ENCODE measurements around the gene CPEB4.

DNA sequence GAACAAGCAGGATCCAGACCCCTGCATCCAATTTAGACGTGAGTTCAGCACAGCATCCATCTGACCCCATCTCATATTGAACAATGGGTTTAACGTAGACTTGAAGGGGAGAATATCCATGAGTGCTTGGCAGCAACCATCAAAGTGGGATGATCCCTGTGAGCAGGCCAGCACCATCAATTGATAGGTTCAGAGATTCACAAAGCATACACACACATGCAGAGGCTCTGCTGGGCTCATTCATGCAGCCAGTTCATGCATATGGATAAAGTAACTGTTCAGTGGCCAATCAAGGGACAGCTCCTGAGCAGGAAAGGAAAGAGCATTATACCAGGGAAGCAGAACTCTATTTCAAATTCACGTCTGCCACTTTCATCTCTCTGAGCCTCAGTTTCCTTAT, 24.8 kb upstream of the CPEB4 start:
- TF ChIP-seq HNRNPH1 (optimal IDR thresholded peaks at IDR 0.05; ENCODE audit: low read depth, low read length) (no peak), MAFF (IDR thresholded peaks at IDR 0.05; ENCODE audit: low read length) (no peak), CCNT2 (IDR thresholded peaks at IDR 0.05; ENCODE audit: borderline replicate concordance, extremely low read depth, insufficient read length, low read depth, low read length) (no peak), FOXM1 (IDR thresholded peaks at IDR 0.05; ENCODE audit: low read depth) (no peak), FOXM1 (CRISPR knock-in tag; IDR thresholded peaks at IDR 0.05; ENCODE audit: low read depth) (no peak), ESRRA (IDR thresholded peaks at IDR 0.05; ENCODE audit: borderline replicate concordance, low read depth) (no peak)
- TF ChIP-seq, protein P1, sequence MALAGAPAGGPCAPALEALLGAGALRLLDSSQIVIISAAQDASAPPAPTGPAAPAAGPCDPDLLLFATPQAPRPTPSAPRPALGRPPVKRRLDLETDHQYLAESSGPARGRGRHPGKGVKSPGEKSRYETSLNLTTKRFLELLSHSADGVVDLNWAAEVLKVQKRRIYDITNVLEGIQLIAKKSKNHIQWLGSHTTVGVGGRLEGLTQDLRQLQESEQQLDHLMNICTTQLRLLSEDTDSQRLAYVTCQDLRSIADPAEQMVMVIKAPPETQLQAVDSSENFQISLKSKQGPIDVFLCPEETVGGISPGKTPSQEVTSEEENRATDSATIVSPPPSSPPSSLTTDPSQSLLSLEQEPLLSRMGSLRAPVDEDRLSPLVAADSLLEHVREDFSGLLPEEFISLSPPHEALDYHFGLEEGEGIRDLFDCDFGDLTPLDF (CRISPR knock-in tag; IDR thresholded peaks at IDR 0.05): no peak
